Mucosa of stomach (tissue), 1 donor: ENCODE data around the gene NFYC.

Experiments
- H3K27me3 ChIP-seq: one replicate; pipeline ENCODE4 v1.7.0; 2013; ENCODE audit warnings: mild to moderate bottlenecking, low read length; ENCODE audit not compliant: control insufficient read depth, insufficient read depth
- H3K36me3 ChIP-seq: one replicate; pipeline ENCODE4 v1.7.0; 2013; ENCODE audit warnings: low read length; ENCODE audit not compliant: control insufficient read depth, insufficient read depth
- H3K4me1 ChIP-seq: one replicate; pipeline ENCODE4 v1.7.0; 2013; ENCODE audit warnings: mild to moderate bottlenecking, low read length; ENCODE audit not compliant: control insufficient read depth, insufficient read depth
- H3K4me3 ChIP-seq: one replicate; pipeline ENCODE4 v1.7.0; 2013; ENCODE audit warnings: low read length
- H3K9ac ChIP-seq: one replicate; pipeline ENCODE4 v1.7.0; 2013; ENCODE audit warnings: mild to moderate bottlenecking, low read length, moderate library complexity
- H3K9me3 ChIP-seq: one replicate; pipeline ENCODE4 v1.7.0; 2013; ENCODE audit warnings: mild to moderate bottlenecking, low read length, moderate library complexity; ENCODE audit not compliant: control insufficient read depth
- donor health status: Pancreatic carcinoma.

NFYC gene

GRCh38 chr1:40691538-40692428 is at the start of gene NFYC:
TSS of gene NFYC (plus strand) at chr1:40691704. CDS start at chr1:40738844, 47,140 bp downstream.
- H3K27me3 ChIP-seq = no peaks in the 10 kb centered on the region
- no peaks in the 10 kb centered on the region for H3K9me3 ChIP-seq
- peak within 1 kb of the TSS; percentile 86 for H3K4me3 ChIP-seq
- H3K9ac ChIP-seq = peak within 1 kb of the TSS; percentile 94
- H3K4me1 ChIP-seq = peaks cover 28% of the 10 kb centered on the region
- no peaks in the 10 kb centered on the region for H3K36me3 ChIP-seq

- H3K9ac ChIP-seq = no peak overlapping the region
- no peaks in the 10 kb centered on the region for H3K9me3 ChIP-seq
- H3K4me1 ChIP-seq = no peaks in the 10 kb centered on the region
- H3K27me3 ChIP-seq = no peaks in the 10 kb centered on the region
- no peaks in the 10 kb centered on the region for H3K36me3 ChIP-seq
- H3K4me3 ChIP-seq = no peak overlapping the region
Measured at GRCh38 chr1:40645118-40645680, 46.3 kb upstream of the NFYC start.

- H3K4me3 ChIP-seq = no peak overlapping the region
- H3K27me3 ChIP-seq = no peaks in the 10 kb centered on the region
- no peaks in the 10 kb centered on the region for H3K9me3 ChIP-seq
- H3K4me1 ChIP-seq = no peaks in the 10 kb centered on the region
- no peaks in the 10 kb centered on the region for H3K36me3 ChIP-seq
- no peak overlapping the region for H3K9ac ChIP-seq
Measured at GRCh38 chr1:40646315-40646714, 45.2 kb upstream of the NFYC start.

- Histone ChIP-seq H3K9ac (no peak overlapping the region), H3K4me3 (no peak overlapping the region), H3K4me1 (peaks cover 6% of the 10 kb centered on the region), H3K36me3 (no peaks in the 10 kb centered on the region), H3K9me3 (no peaks in the 10 kb centered on the region), H3K27me3 (no peaks in the 10 kb centered on the region)
Measured at GRCh38 chr1:40648200-40648599, 43.3 kb upstream of the NFYC start.

GRCh38 chr1:40648928-40649591 is 42.4 kb upstream of the NFYC start:
- H3K4me3 ChIP-seq = no peak overlapping the region
- no peaks in the 10 kb centered on the region for H3K36me3 ChIP-seq
- no peaks in the 10 kb centered on the region for H3K9me3 ChIP-seq
- peaks cover 7% of the 10 kb centered on the region for H3K4me1 ChIP-seq
- H3K27me3 ChIP-seq = no peaks in the 10 kb centered on the region
- no peak overlapping the region for H3K9ac ChIP-seq

- no peaks in the 10 kb centered on the region for H3K36me3 ChIP-seq
- H3K27me3 ChIP-seq = no peaks in the 10 kb centered on the region
- no peak overlapping the region for H3K9ac ChIP-seq
- no peak overlapping the region for H3K4me3 ChIP-seq
- H3K9me3 ChIP-seq = no peaks in the 10 kb centered on the region
- H3K4me1 ChIP-seq = peaks cover 7% of the 10 kb centered on the region
Measured at GRCh38 chr1:40649592-40649930, 41.9 kb upstream of the NFYC start.

GRCh38 chr1:40650075-40650474 is 41.4 kb upstream of the NFYC start:
- Histone ChIP-seq H3K4me3 (no peak overlapping the region), H3K27me3 (no peaks in the 10 kb centered on the region), H3K36me3 (no peaks in the 10 kb centered on the region), H3K4me1 (peaks cover 7% of the 10 kb centered on the region), H3K9ac (no peak overlapping the region), H3K9me3 (no peaks in the 10 kb centered on the region)

- Histone ChIP-seq H3K4me3 (no peak overlapping the region), H3K9me3 (no peaks in the 10 kb centered on the region), H3K27me3 (no peaks in the 10 kb centered on the region), H3K4me1 (peaks cover 7% of the 10 kb centered on the region), H3K36me3 (no peaks in the 10 kb centered on the region), H3K9ac (no peak overlapping the region)
Measured at GRCh38 chr1:40651138-40651857, 40.2 kb upstream of the NFYC start.

GRCh38 chr1:40652468-40652867 is 39.0 kb upstream of the NFYC start:
- H3K4me3 ChIP-seq = no peak overlapping the region
- H3K4me1 ChIP-seq = peaks cover 7% of the 10 kb centered on the region
- H3K36me3 ChIP-seq = no peaks in the 10 kb centered on the region
- H3K27me3 ChIP-seq = no peaks in the 10 kb centered on the region
- H3K9ac ChIP-seq = no peak overlapping the region
- no peaks in the 10 kb centered on the region for H3K9me3 ChIP-seq

GRCh38 chr1:40652979-40653378 is 38.5 kb upstream of the NFYC start:
- Histone ChIP-seq H3K9me3 (no peaks in the 10 kb centered on the region), H3K27me3 (no peaks in the 10 kb centered on the region), H3K4me3 (no peak overlapping the region), H3K36me3 (no peaks in the 10 kb centered on the region), H3K9ac (no peak overlapping the region), H3K4me1 (peaks cover 7% of the 10 kb centered on the region)

GRCh38 chr1:40653851-40654537 is 37.5 kb upstream of the NFYC start:
- H3K4me1 ChIP-seq = peaks cover 7% of the 10 kb centered on the region
- no peaks in the 10 kb centered on the region for H3K9me3 ChIP-seq
- no peak overlapping the region for H3K9ac ChIP-seq
- no peak overlapping the region for H3K4me3 ChIP-seq
- no peaks in the 10 kb centered on the region for H3K27me3 ChIP-seq
- H3K36me3 ChIP-seq = no peaks in the 10 kb centered on the region
